GM12891 (cell line): ENCODE data around the gene ARL8B.

Source experiments
- POLR2AphosphoS5 ChIP-seq: IDR thresholded peaks from 2 replicates; pipeline ENCODE4 v1.6.1; 2011; ENCODE audit warnings: low read depth, low read length, control low read depth
- POU2F2 ChIP-seq: IDR thresholded peaks from 2 replicates; pipeline ENCODE4 v1.6.1; 2011; ENCODE audit warnings: low read depth, mild to moderate bottlenecking, control low read depth, low read length, moderate library complexity
- TAF1 ChIP-seq: IDR thresholded peaks from 2 replicates; pipeline ENCODE4 v1.6.1; 2011; ENCODE audit warnings: low read depth, low read length, control low read depth

- TF ChIP-seq POU2F2 (no peak), POLR2AphosphoS5 (no peak), TAF1 (no peak)
Measured at GRCh38 chr3:5136919-5137429, 14.9 kb downstream of the ARL8B start.
